GM18519 (cell line): ENCODE measurements around the gene EYS.
A peak's percentile ranks its signal among the peaks of the same experiment; 100 is the strongest.
"Not testable (repeated sequence)": the region's sequence is repeated elsewhere in the genome, so short reads cannot be mapped to it uniquely, and the experiment has no call there.

Experiments used
- ATAC-seq: cut with Tn5 transposase; IDR thresholded peaks from one replicate; pipeline ENCODE4 v1.9.1; 2021; ENCODE audit warnings: mild to moderate bottlenecking, moderate library complexity; ENCODE audit not compliant: unreplicated experiment, low FRiP score

Gene EYS

GRCh38 chr6:63945987-63946386, 1761.0 kb downstream of the EYS start:
- ATAC-seq = no peak

GRCh38 chr6:63943826-63944225, 1763.2 kb downstream of the EYS start:
- no peak for ATAC-seq

- ATAC-seq = no peak
These were observed 1765.1 kb downstream of the EYS start for GRCh38 chr6:63941747-63942470.

- ATAC-seq = no peak
These were observed 1767.0 kb downstream of the EYS start for GRCh38 chr6:63940056-63940455.

- no peak for ATAC-seq
These were observed 1770.6 kb downstream of the EYS start for GRCh38 chr6:63936399-63936798.

- ATAC-seq = no peak
These were observed 1771.3 kb downstream of the EYS start for GRCh38 chr6:63935732-63936131.

GRCh38 chr6:63933948-63934347, 1773.1 kb downstream of the EYS start:
- ATAC-seq = not testable (repeated sequence)

- no peak for ATAC-seq
These were observed 1776.2 kb downstream of the EYS start for GRCh38 chr6:63930848-63931247.

GRCh38 chr6:63929111-63929510, 1777.9 kb downstream of the EYS start:
- no peak for ATAC-seq

GRCh38 chr6:63928613-63929012, 1778.4 kb downstream of the EYS start:
- ATAC-seq = no peak

GRCh38 chr6:63926950-63927927, 1779.8 kb downstream of the EYS start:
- no peak for ATAC-seq

GRCh38 chr6:63926258-63926780, 1780.7 kb downstream of the EYS start:
- no peak for ATAC-seq

- peak; percentile 84 for ATAC-seq
These were observed 1783.8 kb downstream of the EYS start for GRCh38 chr6:63923139-63923739.

- no peak for ATAC-seq
These were observed 1787.4 kb downstream of the EYS start for GRCh38 chr6:63919556-63920110.

- no peak for ATAC-seq
These were observed 1794.1 kb downstream of the EYS start for GRCh38 chr6:63912887-63913286.

- no peak for ATAC-seq
These were observed 1796.0 kb downstream of the EYS start for GRCh38 chr6:63910863-63911551.

GRCh38 chr6:63904650-63905248, 1802.3 kb downstream of the EYS start:
- no peak for ATAC-seq

GRCh38 chr6:63899550-63899949, 1807.5 kb downstream of the EYS start:
- no peak for ATAC-seq

GRCh38 chr6:63897952-63898351, 1809.1 kb downstream of the EYS start:
- ATAC-seq = no peak

GRCh38 chr6:63897459-63897858, 1809.6 kb downstream of the EYS start:
- no peak for ATAC-seq
